GM18502 (cell line): ENCODE data around the gene ACTL6B.
A peak's percentile ranks its signal among the peaks of the same experiment; 100 is the strongest.
"Not testable (repeated sequence)": the region's sequence is repeated elsewhere in the genome, so short reads cannot be mapped to it uniquely, and the experiment has no call there.

Experiments
- ATAC-seq: cut with Tn5 transposase; IDR thresholded peaks from one replicate; pipeline ENCODE4 v1.9.1; 2021; ENCODE audit warnings: mild to moderate bottlenecking; ENCODE audit not compliant: unreplicated experiment, poor library complexity

Gene ACTL6B

DNA sequence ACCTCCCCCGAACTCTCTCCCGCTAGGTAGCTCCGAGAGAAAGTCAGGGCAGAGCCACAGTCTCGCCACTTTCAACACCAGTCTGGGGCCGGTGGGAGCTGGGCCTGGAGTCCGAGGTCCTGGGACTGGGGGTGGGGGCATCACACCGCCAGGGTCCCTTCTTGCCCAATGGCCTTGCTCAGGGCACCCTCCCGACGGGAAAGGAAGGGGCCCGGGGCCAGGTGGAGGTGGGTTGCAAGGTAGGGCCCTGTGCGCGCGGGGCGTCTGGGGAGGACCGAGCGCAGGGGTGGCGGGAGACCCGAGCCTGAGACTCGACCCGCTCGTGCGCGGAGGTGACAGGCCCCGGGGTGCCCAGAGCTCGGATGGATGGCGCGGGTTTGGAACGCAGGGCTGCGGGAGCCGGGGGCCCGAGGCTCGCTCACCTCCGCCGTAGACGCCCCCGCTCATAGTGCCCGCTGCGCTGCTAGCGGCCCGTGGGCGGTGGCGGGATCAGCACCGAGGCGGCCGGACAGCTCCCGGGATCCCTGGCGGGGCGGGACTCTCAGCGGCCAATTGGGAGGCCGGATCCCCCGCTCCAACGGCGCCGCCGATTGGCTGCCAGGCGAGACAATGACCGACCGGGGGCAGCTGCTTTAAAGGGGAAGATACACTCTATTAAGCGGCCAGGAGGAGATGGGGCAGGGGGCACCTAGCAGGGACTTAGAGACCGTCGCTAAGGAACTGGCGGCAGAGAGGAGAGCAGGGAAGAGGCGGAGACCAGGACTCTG lies at the start of gene ACTL6B:
Gene ACTL6B, minus strand, starts transcription at position 541 of the 767 bp plus-strand sequence. Its CDS starts 94 bp downstream, at position 447.
- ATAC-seq, result no peak

DNA sequence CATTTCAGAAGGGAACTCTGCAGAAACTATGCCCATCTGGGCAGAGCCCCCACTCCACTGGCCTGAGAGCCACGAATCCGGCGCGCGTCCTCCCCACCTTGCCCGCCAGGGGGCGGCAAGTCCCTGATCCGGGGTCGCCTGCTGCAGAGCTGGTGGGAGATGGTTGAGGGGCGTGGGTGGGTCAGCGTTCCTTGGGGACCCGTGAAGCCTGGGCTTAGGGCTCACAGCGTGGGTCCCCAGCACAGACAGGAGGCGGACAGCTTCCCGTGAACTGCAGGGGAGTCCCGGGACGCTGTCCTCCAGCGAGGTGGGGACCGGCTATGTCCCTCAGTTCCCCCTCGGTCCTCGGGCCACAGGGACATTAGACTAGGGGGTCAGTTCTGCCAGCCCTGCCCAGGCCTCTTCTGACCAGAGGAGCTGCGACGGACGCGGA lies 49.1 kb upstream of the ACTL6B start:
- ATAC-seq, result peak; percentile 55

DNA sequence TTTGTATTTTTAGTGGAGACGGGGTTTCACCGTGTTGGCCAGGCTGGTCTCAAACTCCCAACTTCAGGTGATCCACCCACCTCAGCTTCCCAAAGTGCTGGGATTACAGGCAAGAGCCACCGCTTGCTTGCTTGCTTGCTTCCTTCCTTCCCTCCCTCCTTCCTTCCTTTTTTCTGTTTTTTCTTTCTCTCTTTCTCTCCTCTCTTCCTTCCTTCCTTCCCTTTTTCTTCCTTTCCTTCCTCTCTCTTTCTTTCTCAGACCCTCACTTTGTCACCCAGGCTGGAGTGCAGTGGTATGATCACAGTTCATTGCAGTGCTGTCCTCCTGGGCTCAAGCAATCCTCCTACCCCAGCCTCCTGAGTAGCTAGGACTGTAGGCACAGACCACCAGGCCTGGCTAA lies 44.8 kb upstream of the ACTL6B start:
- ATAC-seq, result not testable (repeated sequence)

DNA sequence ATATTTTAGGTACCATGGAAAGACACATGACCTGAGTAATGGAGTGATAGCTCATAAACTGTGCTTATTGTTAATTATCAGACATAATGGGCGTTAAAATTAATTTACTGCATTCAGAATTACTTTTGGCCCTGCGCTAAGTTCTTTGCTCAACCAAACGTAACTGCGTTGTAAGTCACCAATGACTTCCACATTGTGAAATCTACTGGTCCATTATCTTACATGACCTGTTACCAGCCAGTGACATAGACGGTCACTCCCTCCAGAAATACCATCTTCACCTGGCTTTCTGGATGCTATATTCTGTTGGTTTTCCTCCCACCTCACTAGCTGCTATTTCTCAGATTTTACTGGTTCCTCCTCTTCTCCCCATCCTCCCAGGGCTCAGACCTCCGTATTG lies 42.8 kb upstream of the ACTL6B start:
- ATAC-seq, result no peak

DNA sequence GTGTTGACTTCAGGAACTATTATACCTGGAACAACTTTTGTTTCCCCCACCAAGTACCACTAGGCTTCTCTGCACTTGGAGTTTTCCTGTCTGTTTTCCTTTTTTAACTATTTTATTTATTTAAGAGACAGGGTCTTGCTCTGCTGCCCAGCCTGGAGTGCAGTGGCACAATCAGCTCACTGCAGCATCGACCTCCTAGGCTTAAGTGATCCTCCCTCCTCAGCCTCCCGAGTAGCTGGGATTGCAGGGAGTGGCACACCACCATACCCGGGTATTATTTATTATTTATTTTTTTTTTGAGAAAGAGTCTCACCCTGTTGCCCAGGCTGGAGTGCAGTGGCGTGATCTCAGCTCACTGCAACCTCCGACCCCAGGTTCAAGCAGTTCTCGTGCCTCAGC lies 39.9 kb upstream of the ACTL6B start:
- no peak for ATAC-seq

DNA sequence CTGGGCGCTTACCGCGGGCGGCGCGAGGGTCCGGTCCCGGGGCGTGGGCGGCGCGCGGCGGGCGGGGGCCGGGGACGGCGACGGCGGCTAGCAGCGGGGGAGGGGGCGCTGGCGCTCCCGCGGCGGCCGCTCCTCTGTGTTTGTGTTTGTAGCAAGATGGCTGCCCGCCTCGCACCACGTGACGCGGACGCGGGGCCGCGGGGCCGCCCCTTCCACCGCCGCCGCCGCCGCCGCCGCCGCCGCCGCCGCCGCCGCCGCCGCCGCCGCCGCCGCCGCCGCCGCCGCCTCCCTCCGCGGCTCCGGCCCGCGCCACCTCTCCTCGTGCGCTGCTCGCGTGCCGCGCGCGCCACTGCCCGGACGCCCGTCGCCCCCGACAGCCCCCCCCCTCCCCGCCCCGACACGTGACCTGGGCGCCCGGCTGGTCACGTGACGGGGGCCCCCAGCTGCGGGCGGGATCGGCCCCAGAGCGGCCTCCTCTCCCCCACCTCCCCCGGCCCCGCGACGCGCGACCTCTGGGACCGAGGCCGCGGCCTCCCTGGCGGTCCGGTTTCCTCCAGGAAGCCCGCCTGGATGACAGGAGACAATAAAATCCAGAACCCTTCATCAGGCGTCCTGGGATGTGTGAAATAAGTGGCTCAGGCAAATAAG lies 38.0 kb upstream of the ACTL6B start, which contains the start of gene GIGYF1:
Gene GIGYF1, minus strand, starts transcription at position 153 of the 648 bp plus-strand sequence. CDS start 6,012 bp downstream, outside the sequence.
- ATAC-seq, result peak; percentile 40

DNA sequence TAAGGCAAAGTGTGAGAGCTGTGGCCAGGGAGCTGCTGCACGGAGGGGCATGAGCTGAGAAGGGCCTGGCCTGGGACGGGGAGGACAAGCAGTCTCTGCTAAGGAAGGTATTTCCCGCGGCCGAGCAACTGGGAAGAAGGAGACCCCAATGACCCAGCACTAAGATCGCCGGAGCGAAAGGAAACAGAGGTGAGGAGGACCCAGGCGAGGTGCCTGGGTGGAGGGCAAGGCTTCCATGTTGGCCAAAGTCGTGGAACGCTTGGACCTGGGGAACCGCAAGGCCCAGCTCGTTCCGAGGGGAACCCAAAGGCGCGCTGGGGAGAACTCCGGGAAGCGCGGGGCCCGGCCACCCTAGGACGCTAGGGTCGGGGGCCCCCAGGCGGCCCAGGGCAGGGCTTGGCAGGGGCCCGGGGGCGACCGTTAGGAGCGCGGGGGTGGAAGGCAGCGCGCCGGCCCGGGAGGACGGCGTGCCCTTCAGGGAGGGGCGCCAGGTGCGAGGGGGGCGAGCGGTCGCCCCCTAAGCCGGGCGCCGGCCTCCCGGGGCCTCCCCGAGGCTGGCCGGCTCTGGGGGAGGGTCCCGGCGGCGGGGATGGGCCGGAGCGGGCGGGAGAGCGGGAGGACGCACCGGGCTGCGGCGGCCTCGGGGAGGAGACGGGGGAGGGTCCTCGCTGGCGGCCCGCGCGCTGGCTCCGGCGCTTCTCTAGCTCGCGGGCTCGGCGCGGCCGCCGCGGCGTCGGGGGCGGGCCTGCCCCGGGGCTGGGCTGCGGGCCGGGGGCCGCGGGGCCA lies 37.3 kb upstream of the ACTL6B start:
- ATAC-seq, result peak; percentile 30

DNA sequence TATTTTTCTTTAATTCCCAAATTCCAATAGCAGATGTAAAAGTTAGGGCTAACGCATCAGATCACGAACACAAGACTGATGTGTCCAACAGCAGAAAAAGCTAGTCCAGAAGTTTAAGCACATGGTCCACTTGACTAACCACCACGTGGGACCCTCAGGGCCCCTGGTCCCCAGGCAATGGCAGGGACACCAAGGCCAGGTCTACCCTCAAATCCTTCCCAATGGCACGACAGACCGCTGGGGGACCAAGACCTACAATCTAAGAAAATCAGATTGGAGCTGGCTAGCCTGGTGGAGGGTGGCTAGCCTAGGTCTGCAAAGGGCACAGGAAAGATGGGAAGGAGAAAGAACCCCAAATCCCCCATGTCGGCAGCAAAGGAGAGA lies 36.3 kb upstream of the ACTL6B start:
- no peak for ATAC-seq

DNA sequence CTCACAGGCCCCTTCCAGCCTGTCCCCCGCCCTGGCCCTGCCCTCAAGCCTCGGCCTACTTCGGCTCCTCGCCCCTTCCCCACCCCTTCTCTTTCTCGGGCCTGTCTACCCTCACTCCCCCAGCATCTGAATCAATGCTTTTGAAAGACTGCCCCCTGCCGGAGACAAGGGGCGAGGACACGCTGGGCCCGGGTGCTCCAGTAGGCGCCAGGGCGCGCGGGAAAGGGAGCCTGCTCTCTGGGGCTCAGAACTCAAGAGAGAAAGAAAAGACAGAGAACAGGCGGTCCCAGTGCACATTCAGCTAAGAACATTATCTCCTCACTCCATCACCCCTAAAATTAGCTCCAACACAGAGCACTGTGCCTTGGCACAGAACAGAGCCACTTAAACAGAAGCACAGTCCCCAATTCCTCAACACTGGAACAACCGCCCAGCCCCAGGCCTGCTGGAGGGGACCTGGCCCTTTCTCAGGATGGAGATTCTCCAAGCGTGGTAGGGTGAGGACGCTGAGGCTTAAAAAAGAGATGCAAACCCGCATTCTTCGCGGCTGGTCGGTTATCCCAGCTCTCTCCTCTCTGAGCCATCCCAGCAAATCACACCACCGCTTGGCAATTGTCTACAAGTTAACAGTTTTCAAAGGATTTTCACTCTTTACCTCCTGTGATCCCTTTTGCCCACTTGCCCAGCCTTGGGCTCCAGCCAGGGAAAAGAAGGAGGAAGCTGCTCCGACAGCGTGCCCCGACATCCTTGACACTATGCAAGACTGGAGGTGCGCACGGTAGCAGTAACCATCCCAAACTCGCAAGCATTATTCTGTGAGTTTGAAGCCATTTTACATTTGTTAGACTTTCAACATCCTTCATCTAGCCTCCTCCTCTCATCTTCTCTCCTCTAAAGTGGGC lies 35.7 kb upstream of the ACTL6B start:
- no peak for ATAC-seq

DNA sequence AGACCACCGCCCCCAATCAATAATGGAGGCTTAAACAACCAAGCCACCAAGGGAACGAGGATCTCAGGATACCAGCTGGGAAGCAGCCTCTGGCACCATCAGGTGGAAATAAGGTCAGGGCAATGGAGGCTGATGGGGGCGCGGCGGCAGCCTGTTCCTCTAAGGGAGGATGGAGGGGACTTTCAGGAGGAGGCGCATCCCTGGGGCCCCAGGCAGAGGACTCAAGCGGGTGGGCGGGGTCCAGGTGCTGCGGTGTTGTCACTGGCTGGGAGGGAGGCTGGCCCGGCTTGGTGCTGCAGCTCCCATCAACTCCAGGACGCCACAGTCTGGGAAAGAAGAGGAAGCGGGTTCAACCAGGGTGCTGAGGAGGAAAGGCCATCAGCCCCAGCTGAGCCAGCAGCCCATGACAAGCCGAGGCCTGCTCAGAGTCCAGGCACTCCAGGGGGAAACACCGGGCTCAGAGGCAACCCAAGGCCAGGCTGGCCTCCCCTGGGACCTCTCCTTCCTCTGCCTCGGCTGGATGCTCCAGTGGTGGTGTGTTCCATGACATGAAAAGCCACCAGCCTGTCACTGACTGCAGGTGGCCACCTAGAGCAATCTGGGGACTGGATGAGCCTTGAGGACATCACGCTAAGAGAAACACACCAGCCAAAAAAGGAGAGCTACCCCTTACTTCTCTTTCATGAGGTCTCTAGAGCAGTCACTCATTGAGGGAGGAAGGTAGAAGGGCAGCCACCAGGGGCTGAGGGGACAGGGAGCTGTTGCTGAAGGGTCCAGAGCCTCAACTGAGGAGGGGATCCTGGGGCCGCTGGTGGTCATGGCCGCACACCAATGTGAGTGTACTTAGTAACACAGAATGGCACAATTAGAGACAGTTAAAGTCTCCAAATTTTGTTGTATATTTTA lies 33.2 kb upstream of the ACTL6B start:
- ATAC-seq, result no peak

DNA sequence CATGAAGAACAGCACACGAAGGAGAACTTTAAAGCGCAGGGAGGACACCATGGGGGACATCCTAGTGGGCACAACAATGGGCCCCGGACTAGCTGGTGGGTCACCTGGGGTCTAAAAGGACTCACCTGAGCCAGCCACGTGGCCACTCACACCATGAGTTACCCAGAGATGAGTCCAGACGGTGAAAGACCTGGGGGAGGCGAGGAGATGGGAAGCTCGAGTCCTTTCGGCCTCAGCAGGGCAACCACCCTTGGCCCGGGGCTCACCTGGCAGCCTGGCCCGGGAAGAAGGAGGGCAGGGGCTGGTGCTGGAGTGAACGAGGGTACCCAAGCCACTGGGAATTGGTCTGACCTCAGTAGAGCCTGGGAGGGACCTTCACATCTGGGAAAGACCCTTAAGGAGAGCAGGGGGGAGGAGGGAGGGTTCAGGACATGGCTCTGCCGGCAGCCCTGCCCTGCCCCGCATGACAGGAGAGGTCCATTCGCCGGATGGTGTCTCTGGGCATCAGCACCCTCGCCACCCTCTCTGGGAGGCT lies 32.1 kb upstream of the ACTL6B start:
- ATAC-seq, result no peak

DNA sequence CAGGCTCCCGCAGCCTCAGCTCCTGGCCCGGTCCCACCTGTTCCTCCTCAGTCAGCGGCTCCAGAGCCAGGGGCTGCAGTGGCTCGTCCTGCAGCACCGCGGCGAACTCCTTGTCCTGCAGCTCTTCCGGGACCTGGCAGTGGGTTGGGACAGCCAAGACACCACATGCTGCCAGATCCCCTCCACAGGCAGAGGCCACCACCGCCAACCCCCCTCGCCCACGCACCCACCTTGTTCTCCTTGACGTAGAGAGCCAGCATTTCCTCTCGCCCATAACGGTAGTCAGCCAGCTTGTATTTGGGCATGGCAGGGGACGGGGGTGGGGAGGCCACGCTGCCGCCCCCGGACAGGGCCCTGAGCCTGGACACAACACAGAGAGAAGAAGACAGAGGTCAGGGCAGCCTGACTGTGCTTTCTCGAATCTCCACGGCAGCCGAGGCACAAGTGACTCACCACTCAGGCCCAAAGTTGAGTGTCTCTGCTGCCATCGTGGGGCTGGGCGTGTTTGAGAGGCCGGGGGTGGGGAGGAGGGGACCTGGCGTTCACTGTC lies 31.6 kb upstream of the ACTL6B start:
- ATAC-seq, result no peak

DNA sequence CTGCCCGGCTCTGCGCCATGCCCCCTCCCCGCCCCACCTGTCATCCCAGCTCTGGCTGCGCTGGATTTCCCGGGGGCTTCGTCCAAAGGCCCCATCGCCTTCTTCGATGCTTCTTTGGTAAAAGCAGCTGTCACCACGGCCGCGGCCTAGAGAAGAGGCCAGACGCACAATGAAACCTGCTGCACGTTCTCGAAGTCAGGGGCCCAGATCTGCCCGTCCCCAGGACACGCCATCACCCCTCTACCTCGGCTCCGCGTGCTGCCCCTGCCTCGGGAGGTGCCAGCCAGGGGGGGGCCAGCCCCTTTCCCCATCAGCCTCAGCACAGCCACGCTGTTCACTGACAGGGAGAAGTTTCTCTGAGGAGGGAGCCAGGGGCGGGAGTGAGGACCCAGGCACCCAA lies 31.0 kb upstream of the ACTL6B start:
- ATAC-seq, result no peak

DNA sequence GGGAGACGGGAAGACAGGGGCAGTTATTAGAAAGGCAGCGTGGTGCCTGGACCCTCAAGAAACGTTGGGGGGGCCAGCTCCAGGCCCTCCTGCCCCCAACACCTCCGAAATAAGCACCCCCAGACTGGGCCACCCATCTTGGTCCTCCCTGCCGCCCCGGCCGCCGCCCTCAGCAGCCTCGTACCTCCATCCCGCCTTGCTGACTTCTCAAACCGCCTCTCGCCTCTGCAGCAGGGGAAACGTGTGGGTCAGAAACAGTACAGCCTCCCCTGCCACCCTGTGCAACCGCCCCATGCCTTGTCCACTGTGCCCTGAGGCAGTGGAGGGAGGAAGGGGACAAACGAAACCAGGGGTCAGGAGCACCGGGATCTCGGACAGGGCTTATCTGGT lies 30.6 kb upstream of the ACTL6B start:
- ATAC-seq, result no peak

DNA sequence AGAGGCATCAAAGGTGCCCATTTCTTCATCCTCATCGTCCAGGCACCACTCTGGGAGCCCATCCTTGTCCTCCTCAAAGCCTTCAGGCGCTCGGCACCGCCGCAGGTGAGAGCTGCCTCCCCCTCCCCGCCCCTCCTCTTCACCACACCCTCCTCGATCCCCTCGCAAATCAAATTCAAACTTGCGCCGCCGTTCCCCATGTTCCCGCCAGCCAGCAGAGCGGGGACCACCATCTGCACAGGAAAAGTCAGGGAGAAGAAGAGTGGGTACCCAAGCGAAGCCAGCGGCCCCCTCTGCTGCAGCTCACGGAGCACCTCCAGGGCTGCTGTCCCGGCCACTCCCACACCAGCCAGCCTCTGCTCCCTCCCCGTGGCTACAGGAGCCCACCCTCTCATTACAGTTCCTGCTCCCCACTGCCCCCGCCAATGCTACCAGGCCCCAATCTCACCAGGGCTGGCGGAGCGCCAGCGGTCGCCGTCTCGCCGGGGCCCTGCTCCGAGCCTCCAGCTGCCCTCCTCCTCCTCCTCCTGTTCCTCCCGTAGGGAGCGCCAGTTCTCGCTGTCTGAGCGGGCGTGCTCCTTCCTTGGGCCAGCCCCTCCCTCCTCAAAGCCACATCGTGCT lies 30.1 kb upstream of the ACTL6B start:
- ATAC-seq, result no peak

DNA sequence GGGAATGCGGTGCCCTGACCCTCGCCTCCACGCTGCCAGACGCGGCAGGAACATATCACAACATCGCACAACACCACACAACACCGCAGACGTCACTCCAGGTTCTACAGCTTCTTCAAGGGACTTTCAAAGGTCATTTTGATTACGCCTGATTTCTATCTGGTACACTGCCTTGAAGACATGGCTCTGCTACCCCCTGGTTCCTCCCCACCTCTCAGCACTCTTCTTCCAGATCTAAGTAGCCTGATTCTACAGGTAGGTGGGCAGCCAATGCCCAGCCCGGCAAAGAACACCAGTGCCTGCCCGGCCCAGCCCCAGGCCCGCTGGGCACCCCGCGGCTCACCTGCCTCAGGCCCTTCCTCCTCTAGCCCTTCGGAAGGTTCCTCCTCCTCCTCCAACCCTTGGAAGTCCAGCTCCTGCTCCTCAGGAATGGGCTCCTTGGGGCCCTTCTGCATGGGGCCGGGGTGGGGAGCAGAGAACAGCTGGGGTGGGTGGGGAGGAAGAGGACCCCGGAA lies 29.4 kb upstream of the ACTL6B start:
- ATAC-seq, result no peak

DNA sequence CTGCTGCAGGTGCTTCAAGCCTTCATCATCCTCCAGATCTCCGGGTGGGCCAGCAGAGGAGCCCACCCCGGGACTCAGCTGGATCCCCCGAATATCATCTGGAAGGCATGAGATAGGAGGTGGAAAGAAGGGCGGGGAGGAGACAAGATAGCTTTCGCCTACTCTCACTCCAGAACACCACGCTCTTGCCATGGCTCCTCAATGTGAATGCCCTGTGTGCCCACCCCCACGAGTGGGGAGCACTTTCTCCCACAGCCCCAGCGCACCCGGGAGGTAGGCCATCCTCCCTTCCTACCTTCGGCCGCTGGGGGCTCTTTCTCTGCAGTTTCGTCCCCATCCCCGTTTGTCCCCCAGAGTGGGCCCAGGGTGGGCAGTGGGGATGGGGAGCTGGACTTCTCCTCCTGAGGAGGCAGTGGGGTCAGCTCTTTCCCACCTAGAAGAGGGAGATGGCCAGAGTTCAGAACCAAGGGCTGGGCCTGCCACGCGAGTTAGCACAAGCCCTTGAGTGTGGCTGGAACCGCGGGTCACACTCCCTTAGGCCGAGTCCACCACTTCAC lies 28.9 kb upstream of the ACTL6B start:
- ATAC-seq, result no peak
